HepG2 (cell line): ENCODE data around the gene HIGD1A. TPM values are rescaled to one million over a fixed set of nuclear protein-coding genes. Genes with fewer than 3 reads are reported as not detected.

Experiments used
- ATAC-seq: fragments of 200-7000 bp; cut with Tn5 transposase; 3 replicates; pipeline ENCODE4 v1.9.1; 2020; ENCODE audit warnings: mild to moderate bottlenecking, moderate library complexity
- BruUV-seq: library from RNA; stranded (reverse); fragments of 400-500 nt; replicated peaks from 2 replicates; lab custom pipeline; 2021; lab: Mats Ljungman, UMichigan
- CTCF ChIA-PET: fragments of 300-600 bp; formaldehyde crosslinking; extraction: SDS; loops from one replicate; lab custom pipeline; 2021; ENCODE audit warnings: low total read pairs, inconsistent platforms, low intra/inter-chr PET ratio; lab: Yijun Ruan, JAX
- POLR2A ChIA-PET: fragments of 350-600 bp; sonication (Branson Sonifier 250); formaldehyde crosslinking; loops from one replicate; lab custom pipeline; 2020; ENCODE audit warnings: antibody characterized with exemption, inconsistent platforms; lab: Yijun Ruan, JAX
- DNase-seq: peaks from one replicate; pipeline ENCODE4 v3.0.0-alpha.2; 2015; ENCODE audit warnings: low spot score
- FAIRE-seq: peaks from 3 replicates; lab custom pipeline; 2011; peaks lifted over from hg19 to GRCh38; lab: Jason Lieb, UNC
- H2AFZ ChIP-seq: one replicate; pipeline ENCODE4 v1.6.1; 2011; ENCODE audit warnings: low read length, inconsistent platforms
- H3K27ac ChIP-seq: fragments of 300-600 bp; 3 replicates; pipeline ENCODE4 v1.8.0; 2011; ENCODE audit warnings: mixed run types, mild to moderate bottlenecking, mixed read lengths, low read length, inconsistent platforms; ENCODE audit not compliant: insufficient read depth; ENCODE audit errors: extremely low read length
- H3K27me3 ChIP-seq, 2 experiments: fragments of 200-600 bp in 1 of 2; 2 replicates in 1 of 2; 3 replicates in 1 of 2; pipeline versions ENCODE4 v1.6.0 to v1.8.0; 2011; ENCODE audit warnings: low read length in 2 of 2, mild to moderate bottlenecking in 2 of 2, moderate library complexity in 2 of 2, inconsistent platforms in 1 of 2; ENCODE audit not compliant: insufficient read depth in 2 of 2, control insufficient read depth in 1 of 2
- H3K36me3 ChIP-seq, 2 experiments: fragments of 200-600 bp in 1 of 2; replicated peaks in 1 of 2; 2 replicates in 1 of 2; 3 replicates in 1 of 2; pipeline versions ENCODE4 v1.5.1 to v1.8.0; 2011; ENCODE audit warnings: low read length in 2 of 2, inconsistent platforms in 1 of 2; ENCODE audit not compliant: insufficient read depth in 2 of 2, control insufficient read depth in 1 of 2
- H3K4me1 ChIP-seq: 2 replicates; pipeline ENCODE4 v1.5.1; 2012; ENCODE audit warnings: low read length, inconsistent platforms; ENCODE audit not compliant: insufficient read depth
- H3K4me2 ChIP-seq: 2 replicates; pipeline ENCODE4 v1.6.0; 2011; ENCODE audit warnings: low read depth, low read length, inconsistent platforms
- H3K4me3 ChIP-seq, 3 experiments: fragments of 200-600 bp in 1 of 3; sonication (generic), shearing (Covaris generic) in 1 of 3; replicated peaks in 1 of 3; 2 replicates each; pipeline ENCODE4 v1.5.1; 2011 to 2016; ENCODE audit warnings: low read length in 3 of 3, inconsistent platforms in 2 of 3, low read depth in 2 of 3, mild to moderate bottlenecking in 2 of 3, control low read depth in 1 of 3, mixed read lengths in 1 of 3; ENCODE audit not compliant: insufficient read depth in 1 of 3
- H3K79me2 ChIP-seq: one replicate; pipeline ENCODE4 v1.6.1; 2011; ENCODE audit warnings: low read length, inconsistent platforms; ENCODE audit not compliant: insufficient read depth
- H3K9ac ChIP-seq: 2 replicates; pipeline ENCODE4 v1.6.0; 2011; ENCODE audit warnings: mild to moderate bottlenecking, low read depth, low read length, inconsistent platforms; ENCODE audit not compliant: insufficient read depth
- H3K9me3 ChIP-seq: 2 replicates; pipeline ENCODE4 v1.5.1; 2012; ENCODE audit warnings: mild to moderate bottlenecking, low read length
- H4K20me1 ChIP-seq: 2 replicates; pipeline ENCODE4 v1.6.0; 2011; ENCODE audit warnings: inconsistent platforms, mild to moderate bottlenecking, low read length, moderate library complexity; ENCODE audit not compliant: insufficient read depth
- EED ChIP-seq: sonication (generic); formaldehyde crosslinking; IDR thresholded peaks from 2 replicates; pipeline ENCODE4 v1.5.0; 2020; ENCODE audit warnings: mild to moderate bottlenecking, missing genetic modification reagents
- MXD1 ChIP-seq: sonication (generic); formaldehyde crosslinking; IDR thresholded peaks from 2 replicates; pipeline ENCODE4 v1.4.0; 2020; ENCODE audit warnings: mild to moderate bottlenecking, missing genetic modification reagents
- MYC ChIP-seq: sonication (generic); formaldehyde crosslinking; IDR thresholded peaks from 2 replicates; pipeline ENCODE4 v1.9.0; 2021; ENCODE audit warnings: missing genetic modification reagents, borderline replicate concordance
- PHF5A ChIP-seq: IDR thresholded peaks from one replicate; pipeline ENCODE4 v1.6.1; 2018; ENCODE audit warnings: low read depth, missing genetic modification reagents; ENCODE audit not compliant: unreplicated experiment
- PRPF4 ChIP-seq: fragments of 200-400 bp; formaldehyde crosslinking; IDR thresholded peaks from 2 replicates; pipeline ENCODE4 v1.6.1; 2016; ENCODE audit warnings: low read length, low read depth; ENCODE audit not compliant: poor library complexity, severe bottlenecking
- ZBTB33 ChIP-seq: sonication (generic); formaldehyde crosslinking; IDR thresholded peaks from 2 replicates; pipeline ENCODE4 v1.4.0; 2020; ENCODE audit warnings: missing genetic modification reagents
- ZBTB38 ChIP-seq: sonication (generic); formaldehyde crosslinking; IDR thresholded peaks from 2 replicates; pipeline ENCODE4 v1.5.1; 2020; ENCODE audit warnings: mild to moderate bottlenecking, missing genetic modification reagents
- ZMYM3 ChIP-seq: sonication (generic); formaldehyde crosslinking; IDR thresholded peaks from 2 replicates; pipeline ENCODE4 v1.5.1; 2020; ENCODE audit warnings: mild to moderate bottlenecking, missing genetic modification reagents
- ZNF720 ChIP-seq: sonication (generic); formaldehyde crosslinking; IDR thresholded peaks from 2 replicates; pipeline ENCODE4 v1.4.0; 2020; ENCODE audit warnings: missing genetic modification reagents
- ZNF768 ChIP-seq: sonication (generic); formaldehyde crosslinking; IDR thresholded peaks from 2 replicates; pipeline ENCODE4 v1.4.0; 2020; ENCODE audit warnings: missing genetic modification reagents
- WGBS: methylation state at CpG from one replicate; pipeline ENCODE4 v1.1.6; 2017; ENCODE audit warnings: low lambda C conversion rate; 5-methylcytosine and 5-hydroxymethylcytosine counted together
- in situ Hi-C: cut with HindIII; loops from 2 replicates; pipeline ENCODE4 v1.10.0; 2017; ENCODE audit warnings: low pct_unique_long_range_greater_than_20kb; ENCODE audit not compliant: extremely low pct_ligation_motif_present
- intact Hi-C: fragments of 100-400 bp; cut with micrococcal nuclease; formaldehyde crosslinking; loops from one replicate; pipeline ENCODE4 v1.10.0; 2022; ENCODE audit not compliant: unreplicated experiment
- polyA plus RNA-seq, 8 experiments: library from polyadenylated mRNA; depleted of rRNA in 3 of 8; stranded (reverse) in 7 of 8; unstranded in 1 of 8; fragments of >200 nt; fragmentation: Illumina TruSeq in 4 of 8; extraction: Trizol in 4 of 8; gene quantifications; 2 replicates each; pipeline versions ENCODE4 v1.2.1 to v1.2.3, GENCODE V29; 2011 to 2016; ENCODE audit warnings: low read depth in 4 of 8, missing spikeins in 1 of 8, mixed read lengths in 1 of 8; ENCODE audit not compliant: insufficient read depth in 1 of 8
- total RNA-seq, 5 experiments: library from RNA; depleted of rRNA; stranded (reverse); fragments of >200 nt; fragmentation: Illumina TruSeq; extraction: Trizol; gene quantifications; 2 replicates each; pipeline ENCODE4 v1.2.3, GENCODE V29; 2016; ENCODE audit warnings: low read depth in 1 of 5

HIGD1A gene
- total and polyA plus RNA-seq, 2 of the 13 experiments (the other 11 are each of a cell fraction or from before 2014, with no cell fraction given): 222 to 253 TPM

GRCh38 chr3:42735615-42736014 lies 68.7 kb downstream of the HIGD1A start:
- CTCF ChIA-PET: no interaction called here
- H4K20me1 ChIP-seq: no peaks in the 10 kb centered on the region
- no peaks in the 10 kb centered on the region for H3K27me3 ChIP-seq
- TF ChIP-seq ZBTB38 (CRISPR knock-in tag) (peak; percentile 30; the same call in 1 of the 2 replicates), EED (CRISPR knock-in tag) (no peak), ZBTB33 (peak; percentile 51; the same call in 1 of the 2 replicates), ZNF768 (CRISPR knock-in tag) (peak; percentile 43; the same call in 1 of the 2 replicates)
- FAIRE-seq (no peak), ATAC-seq (no peak), DNase-seq (no peak)
- H3K9ac ChIP-seq: no peak overlapping the region
- no peak overlapping the region for H3K4me3 ChIP-seq
- H3K79me2 ChIP-seq: no peaks in the 10 kb centered on the region
- H3K4me2 ChIP-seq: no peak overlapping the region
- no TSS peak for BruUV-seq
- no peak overlapping the region for H2AFZ ChIP-seq
- H3K9me3 ChIP-seq: no peaks in the 10 kb centered on the region
- no peak overlapping the region for H3K27ac ChIP-seq
- intact Hi-C loops (no loop called here), in situ Hi-C loops (no loop called here)
- no peaks in the 10 kb centered on the region for H3K36me3 ChIP-seq
- H3K4me1 ChIP-seq: peaks cover 66% of the 10 kb centered on the region
- POLR2A ChIA-PET: no interaction called here
- WGBS: 90% methylated on average over 11 of the region's 12 CpGs

- no peak overlapping the region for H3K27ac ChIP-seq
- intact Hi-C loops: no loop called here
- ChIA-PET POLR2A (no interaction called here), CTCF (no interaction called here)
- peaks cover 68% of the 10 kb centered on the region for H3K4me1 ChIP-seq
- DNase-seq: no peak
- H2AFZ ChIP-seq: no peak overlapping the region
- no peaks in the 10 kb centered on the region for H3K79me2 ChIP-seq
- no peaks in the 10 kb centered on the region for H3K27me3 ChIP-seq
- no peaks in the 10 kb centered on the region for H3K9me3 ChIP-seq
- BruUV-seq: no TSS peak
- TF ChIP-seq ZNF720 (CRISPR knock-in tag): no peak
- TF ChIP-seq MYC (CRISPR knock-in tag): no peak
- no peak for TF ChIP-seq PRPF4
- TF ChIP-seq ZMYM3: 0 out of 2 replicates have a peak, but pooled peaks have one; percentile 4
- no peak for TF ChIP-seq MXD1 (CRISPR knock-in tag)
- no peak for TF ChIP-seq PHF5A (CRISPR knock-in tag)
- TF ChIP-seq, all 625 proteins: peak for 1
- in situ Hi-C loops: no loop called here
- Histone ChIP-seq H3K4me3 (no peak overlapping the region), H3K4me2 (no peak overlapping the region), H4K20me1 (no peaks in the 10 kb centered on the region), H3K9ac (no peak overlapping the region), H3K36me3 (no peaks in the 10 kb centered on the region)
- ATAC-seq (no peak), FAIRE-seq (no peak)
- WGBS: 96% methylated on average over 8 of the region's 8 CpGs
Observed at GRCh38 chr3:42735019-42735418, 69.3 kb downstream of the HIGD1A start.
